GM23248 (cell line): ENCODE data around the gene CPA5. TPM values are rescaled to one million over a fixed set of nuclear protein-coding genes. Genes with fewer than 3 reads are reported as not detected.

ENCODE experiments used
- DNase-seq: peaks from one replicate; pipeline ENCODE4 v3.0.0-alpha.2; 2015
- H2AFZ ChIP-seq: fragments of 200-600 bp; sonication (generic); 2 replicates; pipeline ENCODE4 v1.6.1; 2016; ENCODE audit warnings: antibody characterized with exemption
- H3F3A ChIP-seq: fragments of 200-600 bp; sonication (generic); 2 replicates; pipeline ENCODE4 v1.6.1; 2016; ENCODE audit warnings: mild to moderate bottlenecking, antibody characterized with exemption, mixed run types; ENCODE audit not compliant: insufficient read depth
- H3K27ac ChIP-seq: fragments of 200-600 bp; sonication (generic); 2 replicates; pipeline ENCODE4 v1.5.1; 2016; ENCODE audit warnings: mild to moderate bottlenecking
- H3K27me3 ChIP-seq: fragments of 200-600 bp; sonication (generic); replicated peaks from 2 replicates; pipeline ENCODE4 v1.6.1; 2016; ENCODE audit warnings: mild to moderate bottlenecking; ENCODE audit not compliant: insufficient read depth
- H3K36me3 ChIP-seq: fragments of 200-600 bp; sonication (generic); 2 replicates; pipeline ENCODE4 v1.6.1; 2016; ENCODE audit warnings: low read depth, mild to moderate bottlenecking
- H3K4me1 ChIP-seq: fragments of 200-600 bp; sonication (generic); 2 replicates; pipeline ENCODE4 v1.6.1; 2016; ENCODE audit warnings: mild to moderate bottlenecking; ENCODE audit not compliant: insufficient read depth
- H3K4me2 ChIP-seq: fragments of 200-600 bp; sonication (generic); one replicate; pipeline ENCODE4 v1.6.1; 2016; ENCODE audit warnings: mild to moderate bottlenecking; ENCODE audit not compliant: unreplicated experiment
- H3K4me3 ChIP-seq: fragments of 200-600 bp; sonication (generic); 2 replicates; pipeline ENCODE4 v1.5.1; 2016; ENCODE audit warnings: mild to moderate bottlenecking
- H3K79me2 ChIP-seq: fragments of 200-600 bp; sonication (generic); 2 replicates; pipeline ENCODE4 v1.6.1; 2016; ENCODE audit warnings: mild to moderate bottlenecking; ENCODE audit not compliant: insufficient read depth
- H3K9ac ChIP-seq: fragments of 200-600 bp; sonication (generic); 2 replicates; pipeline ENCODE4 v1.6.1; 2016; ENCODE audit warnings: mild to moderate bottlenecking
- H3K9me2 ChIP-seq: fragments of 200-600 bp; sonication (generic); 2 replicates; pipeline ENCODE4 v1.6.1; 2016; ENCODE audit warnings: mixed run types, mild to moderate bottlenecking, moderate library complexity; ENCODE audit not compliant: insufficient read depth
- H3K9me3 ChIP-seq: fragments of 200-600 bp; sonication (generic); one replicate; pipeline ENCODE4 v1.6.1; 2017; ENCODE audit warnings: low read depth
- H4K20me1 ChIP-seq: fragments of 200-600 bp; sonication (generic); 2 replicates; pipeline ENCODE4 v1.6.0; 2016; ENCODE audit not compliant: insufficient read depth
- EZH2 ChIP-seq: fragments of 200-600 bp; sonication (generic); IDR thresholded peaks from 2 replicates; pipeline ENCODE4 v1.6.1; 2018; ENCODE audit warnings: antibody characterized with exemption, mild to moderate bottlenecking; ENCODE audit not compliant: insufficient read depth, poor library complexity, severe bottlenecking
- EZH2phosphoT487 ChIP-seq: fragments of 200-600 bp; sonication (generic); IDR thresholded peaks from 2 replicates; pipeline ENCODE4 v1.6.1; 2018; ENCODE audit warnings: antibody characterized with exemption, moderate library complexity, mild to moderate bottlenecking, low read depth; ENCODE audit not compliant: insufficient read depth
- WGBS, 2 experiments: methylation state at CpG; one replicate each; pipeline ENCODE4 v1.1.6; 2015 to 2017; ENCODE audit warnings: low lambda C conversion rate in 2 of 2, low coverage in 1 of 2; ENCODE audit errors: missing lambda C conversion rate in 2 of 2; 5-methylcytosine and 5-hydroxymethylcytosine counted together
- in situ Hi-C: fragments of 300-500 bp; cut with MboI; formaldehyde crosslinking; loops from 2 replicates; pipeline ENCODE4 v1.15.0; 2020
- polyA plus RNA-seq: library from polyadenylated mRNA; unstranded; fragments of >200 nt; fragmentation: Nextera tagmentation; extraction: Ambion mirVana; gene quantifications from 2 replicates; pipeline ENCODE4 v1.2.1, GENCODE V29; 2016
- total RNA-seq: library from RNA; depleted of rRNA; stranded (reverse); fragments of >200 nt; shearing (Covaris generic); gene quantifications from 2 replicates; pipeline ENCODE4 v1.2.3, GENCODE V29; 2014

The CPA5 gene
- total and polyA plus RNA-seq, 2 experiments from 2014 or later: 0.23 TPM; not detected in 1

DNA sequence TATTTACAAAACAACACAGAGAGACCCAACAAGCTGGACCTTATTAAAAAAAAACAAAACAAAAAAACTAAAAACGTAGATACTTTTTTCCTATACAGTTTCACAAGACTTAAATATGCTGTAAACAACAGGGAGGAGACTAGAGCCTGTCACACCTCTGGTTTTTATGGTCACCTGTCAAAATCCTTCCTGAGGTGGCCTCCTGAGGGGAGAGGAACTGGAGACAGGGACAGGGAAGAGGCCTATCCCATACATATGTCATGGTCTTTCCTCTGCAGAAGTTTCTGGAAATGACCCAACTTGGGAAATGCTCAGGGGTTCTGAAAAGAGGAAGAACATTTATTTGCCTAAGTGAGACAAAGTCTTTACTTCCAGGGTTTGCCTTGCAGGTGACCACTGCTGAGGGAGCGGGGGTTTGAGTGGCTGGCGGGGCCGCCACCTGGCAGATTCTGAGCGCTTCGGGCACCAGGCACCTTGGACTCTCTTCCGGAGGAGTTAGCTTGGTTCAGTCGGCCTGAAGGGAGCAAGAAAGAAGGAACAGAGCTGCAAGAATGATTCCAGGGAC lies 54.0 kb downstream of the CPA5 start:
- Histone ChIP-seq H3K4me1 (peaks cover 17% of the 10 kb centered on the region), H3K9me2 (no peaks in the 10 kb centered on the region), H3K9me3 (no peaks in the 10 kb centered on the region), H3K79me2 (no peaks in the 10 kb centered on the region), H3K4me2 (no peak overlapping the region), H4K20me1 (no peaks in the 10 kb centered on the region), H3K27ac (no peak overlapping the region), H3K36me3 (no peaks in the 10 kb centered on the region), H3K4me3 (no peak overlapping the region), H3F3A (peaks cover 23% of the 10 kb centered on the region), H2AFZ (no peak overlapping the region), H3K9ac (no peak overlapping the region), H3K27me3 (no peaks in the 10 kb centered on the region)
- in situ Hi-C loops: no loop called here
- no peak for DNase-seq
- 86 to 88% methylated on average over 8 of the region's 8 CpGs for WGBS, 2 experiments
- TF ChIP-seq EZH2phosphoT487 (no peak), EZH2 (no peak)

DNA sequence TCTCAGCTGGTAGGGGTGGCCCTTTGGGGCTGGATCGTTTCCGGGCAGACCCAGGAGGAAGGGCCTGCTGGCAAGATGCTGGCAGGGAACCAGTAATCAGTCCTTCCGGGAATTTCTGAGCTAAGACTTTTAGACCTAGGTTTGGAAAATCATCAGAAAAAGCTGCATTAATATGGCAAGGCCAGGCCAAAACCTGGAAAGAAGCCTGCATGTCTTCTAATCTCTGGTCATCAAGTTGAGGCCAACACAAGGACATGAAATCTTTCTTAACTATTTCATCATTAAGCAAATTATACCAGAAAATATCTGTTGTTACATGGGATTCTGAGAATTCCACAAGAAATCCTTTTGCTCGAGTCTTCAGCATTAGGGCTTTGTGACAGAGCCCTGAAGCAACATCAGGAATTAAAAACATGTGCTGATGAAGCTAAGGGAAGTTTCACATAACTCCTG lies 55.5 kb downstream of the CPA5 start:
- no peak for TF ChIP-seq EZH2phosphoT487
- TF ChIP-seq EZH2: no peak
- Histone ChIP-seq H3F3A (peaks cover 14% of the 10 kb centered on the region), H3K4me2 (peak overlapping the region; percentile 35), H3K9ac (peak overlapping the region; percentile 44), H3K79me2 (no peaks in the 10 kb centered on the region), H3K27ac (peak overlapping the region; percentile 73), H3K4me1 (peaks cover 15% of the 10 kb centered on the region), H3K36me3 (no peaks in the 10 kb centered on the region), H3K9me2 (no peaks in the 10 kb centered on the region), H2AFZ (peak overlapping the region; percentile 50), H3K4me3 (no peak overlapping the region), H4K20me1 (no peaks in the 10 kb centered on the region), H3K27me3 (no peaks in the 10 kb centered on the region), H3K9me3 (no peaks in the 10 kb centered on the region)
- in situ Hi-C loops: no loop called here
- DNase-seq: peak; percentile 77
- WGBS, 2 experiments: 18 to 20% methylated on average over 4 of the region's 4 CpGs

DNA sequence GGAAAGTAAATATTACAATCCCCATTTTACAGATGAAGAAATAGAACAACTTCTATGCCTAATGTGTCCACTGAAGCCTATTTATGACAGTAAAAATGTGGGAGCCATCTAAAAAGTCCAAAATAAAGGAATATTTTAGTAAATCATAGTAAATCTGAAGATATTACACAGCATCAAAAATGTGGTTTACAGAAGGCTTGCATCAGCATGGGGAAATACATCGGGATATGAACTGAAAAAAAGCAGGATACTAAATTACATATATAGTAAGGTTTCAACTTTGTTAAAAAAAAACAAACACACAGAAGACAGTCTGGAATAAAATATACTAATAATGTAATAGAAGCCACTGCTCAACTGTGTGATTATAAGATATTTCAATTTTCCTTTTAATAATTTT lies 56.5 kb downstream of the CPA5 start:
- Histone ChIP-seq H3K4me2 (no peak overlapping the region), H3K9me3 (no peaks in the 10 kb centered on the region), H3K4me1 (peaks cover 15% of the 10 kb centered on the region), H2AFZ (no peak overlapping the region), H3K9me2 (no peaks in the 10 kb centered on the region), H3K4me3 (no peak overlapping the region), H3F3A (peaks cover 14% of the 10 kb centered on the region), H3K9ac (no peak overlapping the region), H3K36me3 (no peaks in the 10 kb centered on the region), H3K79me2 (no peaks in the 10 kb centered on the region), H4K20me1 (no peaks in the 10 kb centered on the region), H3K27me3 (no peaks in the 10 kb centered on the region), H3K27ac (no peak overlapping the region)
- in situ Hi-C loops: no loop called here
- WGBS, 2 experiments: 95 to 100% methylated on average over 1 of the region's 1 CpG
- no peak for TF ChIP-seq EZH2
- no peak for TF ChIP-seq EZH2phosphoT487
- no peak for DNase-seq

DNA sequence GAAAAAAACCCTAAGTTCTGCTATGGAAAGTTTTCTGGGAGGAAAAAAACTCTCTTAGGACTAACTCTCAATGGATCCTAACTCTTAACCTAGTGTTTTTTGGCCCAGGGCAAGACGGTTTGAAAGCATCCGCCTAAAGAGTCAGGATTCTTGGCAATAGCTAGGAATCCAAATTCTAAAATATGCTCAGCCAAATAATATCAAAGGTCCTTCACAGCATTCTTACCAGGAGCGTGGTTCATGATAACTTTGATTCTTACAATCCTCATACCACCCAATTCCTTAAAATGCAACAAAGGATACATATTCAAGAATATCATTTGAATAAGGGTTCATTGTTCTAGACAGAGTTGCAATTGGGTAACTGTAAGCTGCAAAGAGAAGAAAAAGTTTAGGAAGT lies 57.0 kb downstream of the CPA5 start:
- H3F3A ChIP-seq: peaks cover 14% of the 10 kb centered on the region
- peaks cover 15% of the 10 kb centered on the region for H3K4me1 ChIP-seq
- no peak overlapping the region for H3K4me2 ChIP-seq
- H3K79me2 ChIP-seq: no peaks in the 10 kb centered on the region
- in situ Hi-C loops: no loop called here
- no peak for TF ChIP-seq EZH2phosphoT487
- no peak for DNase-seq
- H2AFZ ChIP-seq: no peak overlapping the region
- H3K9ac ChIP-seq: no peak overlapping the region
- WGBS, 2 experiments: 79 to 82% methylated on average over 3 of the region's 3 CpGs
- H3K36me3 ChIP-seq: no peaks in the 10 kb centered on the region
- H3K27ac ChIP-seq: no peak overlapping the region
- no peak overlapping the region for H3K4me3 ChIP-seq
- no peaks in the 10 kb centered on the region for H3K9me2 ChIP-seq
- H3K9me3 ChIP-seq: no peaks in the 10 kb centered on the region
- no peaks in the 10 kb centered on the region for H3K27me3 ChIP-seq
- no peaks in the 10 kb centered on the region for H4K20me1 ChIP-seq

DNA sequence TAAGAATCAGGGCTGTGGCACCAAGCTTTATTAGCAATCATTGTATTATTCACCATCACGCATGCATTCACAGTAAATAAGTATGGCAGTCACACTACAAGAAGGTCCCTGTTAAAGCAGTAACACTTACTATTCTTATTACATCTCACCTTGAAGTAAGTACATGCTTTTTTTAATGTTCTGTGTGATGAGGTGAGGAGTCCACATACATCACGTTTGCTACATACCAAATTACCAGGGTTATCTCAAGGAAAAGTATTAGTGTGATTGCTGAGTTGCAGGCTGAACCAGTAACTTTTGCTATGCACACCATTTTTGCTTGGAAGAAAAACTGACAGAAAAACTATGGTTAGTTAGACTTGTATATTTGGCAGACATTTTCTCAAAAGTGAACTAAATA lies 60.4 kb downstream of the CPA5 start:
- no peaks in the 10 kb centered on the region for H3K9me3 ChIP-seq
- WGBS, 2 experiments: 89 to 92% methylated on average over 2 of the region's 2 CpGs
- H3K4me2 ChIP-seq: no peak overlapping the region
- H3K9me2 ChIP-seq: no peaks in the 10 kb centered on the region
- DNase-seq: no peak
- H3K36me3 ChIP-seq: no peaks in the 10 kb centered on the region
- in situ Hi-C loops: no loop called here
- no peaks in the 10 kb centered on the region for H4K20me1 ChIP-seq
- TF ChIP-seq EZH2: no peak
- no peak for TF ChIP-seq EZH2phosphoT487
- H3K9ac ChIP-seq: no peak overlapping the region
- no peak overlapping the region for H3K27ac ChIP-seq
- H3K79me2 ChIP-seq: no peaks in the 10 kb centered on the region
- no peak overlapping the region for H3K4me3 ChIP-seq
- H3K27me3 ChIP-seq: no peaks in the 10 kb centered on the region
- H2AFZ ChIP-seq: no peak overlapping the region
- H3F3A ChIP-seq: peaks cover 14% of the 10 kb centered on the region
- H3K4me1 ChIP-seq: peaks cover 24% of the 10 kb centered on the region
